AG04449 (cell line): ENCODE measurements around the gene NET1.

Experiments
- CTCF ChIA-PET: fragments of 350-600 bp; formaldehyde crosslinking; extraction: SDS; loops from one replicate; lab custom pipeline; 2021; ENCODE audit warnings: antibody characterized with exemption; lab: Yijun Ruan, JAX
- POLR2A ChIA-PET: fragments of 400-600, 350-600 bp; formaldehyde crosslinking; extraction: SDS; loops from one replicate; lab custom pipeline; 2020; ENCODE audit warnings: antibody characterized with exemption, inconsistent platforms; lab: Yijun Ruan, JAX
- DNase-seq: peaks from one replicate; pipeline ENCODE4 v3.0.0-alpha.2; 2010; ENCODE audit warnings: low read depth, low spot score
- H3K4me3 ChIP-seq: 2 replicates; pipeline ENCODE4 v1.5.1; 2011; ENCODE audit warnings: low read depth, mild to moderate bottlenecking, control low read depth, low read length
- TF ChIP-seq, protein P1 (sequence below): IDR thresholded peaks from one replicate; pipeline ENCODE4 v1.5.1; 2011; ENCODE audit warnings: mild to moderate bottlenecking, moderate library complexity, low read length, control low read depth, inconsistent platforms; ENCODE audit not compliant: insufficient read depth; ENCODE audit errors: missing control alignments

Gene NET1

DNA sequence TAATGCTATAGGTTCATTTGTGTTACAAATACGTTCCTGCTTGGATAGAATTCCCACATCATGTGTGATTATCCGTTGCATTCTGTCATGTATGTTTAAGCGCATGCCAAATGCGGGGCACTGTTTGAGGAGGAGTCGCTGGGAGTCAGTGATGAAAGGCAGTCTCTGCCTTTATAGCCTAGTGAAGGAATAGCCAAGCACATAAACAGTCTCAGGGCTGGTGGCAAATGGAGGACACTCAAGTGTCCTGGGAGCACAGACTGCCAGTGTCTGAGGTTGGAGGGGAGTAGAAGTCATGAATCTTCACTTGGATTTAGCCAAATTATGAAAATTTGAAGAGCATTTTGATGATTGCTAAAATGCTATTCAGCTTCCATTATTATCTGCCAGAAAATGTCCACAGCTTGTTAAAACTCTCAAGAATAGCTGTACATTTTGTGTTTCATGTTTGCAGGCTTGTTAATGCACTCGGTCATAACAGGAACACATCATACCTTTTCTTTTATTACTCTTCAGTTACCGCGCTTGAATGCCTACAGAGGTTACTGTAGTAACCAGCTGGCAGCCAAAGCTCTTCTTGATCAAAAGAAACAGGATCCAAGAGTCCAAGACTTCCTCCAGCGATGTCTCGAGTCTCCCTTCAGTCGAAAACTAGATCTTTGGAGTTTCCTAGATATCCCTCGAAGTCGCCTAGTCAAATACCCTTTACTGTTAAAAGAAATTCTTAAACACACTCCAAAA, 41.6 kb downstream of the NET1 start:
- ChIA-PET POLR2A (interaction anchor here (0.6 to 1.7 kb wide), 3 partner anchors 9 to 141 kb away, joined by 3 read pairs; no protein-coding TSS in a partner anchor), CTCF (interaction anchor here (0.7 to 4.8 kb wide), 6 partner anchors 9 to 176 kb away, joined by 3 to 32 read pairs (median 18); no protein-coding TSS in a partner anchor)
- no peak for DNase-seq
- TF ChIP-seq, protein P1, sequence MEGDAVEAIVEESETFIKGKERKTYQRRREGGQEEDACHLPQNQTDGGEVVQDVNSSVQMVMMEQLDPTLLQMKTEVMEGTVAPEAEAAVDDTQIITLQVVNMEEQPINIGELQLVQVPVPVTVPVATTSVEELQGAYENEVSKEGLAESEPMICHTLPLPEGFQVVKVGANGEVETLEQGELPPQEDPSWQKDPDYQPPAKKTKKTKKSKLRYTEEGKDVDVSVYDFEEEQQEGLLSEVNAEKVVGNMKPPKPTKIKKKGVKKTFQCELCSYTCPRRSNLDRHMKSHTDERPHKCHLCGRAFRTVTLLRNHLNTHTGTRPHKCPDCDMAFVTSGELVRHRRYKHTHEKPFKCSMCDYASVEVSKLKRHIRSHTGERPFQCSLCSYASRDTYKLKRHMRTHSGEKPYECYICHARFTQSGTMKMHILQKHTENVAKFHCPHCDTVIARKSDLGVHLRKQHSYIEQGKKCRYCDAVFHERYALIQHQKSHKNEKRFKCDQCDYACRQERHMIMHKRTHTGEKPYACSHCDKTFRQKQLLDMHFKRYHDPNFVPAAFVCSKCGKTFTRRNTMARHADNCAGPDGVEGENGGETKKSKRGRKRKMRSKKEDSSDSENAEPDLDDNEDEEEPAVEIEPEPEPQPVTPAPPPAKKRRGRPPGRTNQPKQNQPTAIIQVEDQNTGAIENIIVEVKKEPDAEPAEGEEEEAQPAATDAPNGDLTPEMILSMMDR, result no peak
- H3K4me3 ChIP-seq, result no peak overlapping the region

DNA sequence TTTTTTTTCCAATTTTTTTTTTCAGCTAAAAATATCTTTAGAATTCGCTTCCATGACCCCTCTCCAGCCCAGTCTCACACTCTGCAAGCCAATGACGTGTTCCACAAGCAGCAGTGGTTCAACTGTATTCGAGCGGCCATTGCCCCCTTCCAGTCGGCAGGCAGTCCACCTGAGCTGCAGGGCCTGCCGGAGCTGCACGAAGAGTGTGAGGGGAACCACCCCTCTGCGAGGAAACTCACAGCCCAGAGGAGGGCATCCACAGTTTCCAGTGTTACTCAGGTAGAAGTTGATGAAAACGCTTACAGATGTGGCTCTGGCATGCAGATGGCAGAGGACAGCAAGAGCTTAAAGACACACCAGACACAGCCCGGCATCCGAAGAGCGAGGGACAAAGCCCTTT, 44.2 kb downstream of the NET1 start:
- H3K4me3 ChIP-seq, result no peak overlapping the region
- POLR2A ChIA-PET, result interaction anchor here (0.6 kb wide), 1 partner anchor 138 kb away, joined by 3 read pairs; no protein-coding TSS in a partner anchor
- DNase-seq, result no peak
- TF ChIP-seq, protein P1, result no peak
- CTCF ChIA-PET, result interaction anchor here (0.7 to 4.8 kb wide), 3 partner anchors 14 to 173 kb away, joined by 5 to 32 read pairs (median 28); no protein-coding TSS in a partner anchor

DNA sequence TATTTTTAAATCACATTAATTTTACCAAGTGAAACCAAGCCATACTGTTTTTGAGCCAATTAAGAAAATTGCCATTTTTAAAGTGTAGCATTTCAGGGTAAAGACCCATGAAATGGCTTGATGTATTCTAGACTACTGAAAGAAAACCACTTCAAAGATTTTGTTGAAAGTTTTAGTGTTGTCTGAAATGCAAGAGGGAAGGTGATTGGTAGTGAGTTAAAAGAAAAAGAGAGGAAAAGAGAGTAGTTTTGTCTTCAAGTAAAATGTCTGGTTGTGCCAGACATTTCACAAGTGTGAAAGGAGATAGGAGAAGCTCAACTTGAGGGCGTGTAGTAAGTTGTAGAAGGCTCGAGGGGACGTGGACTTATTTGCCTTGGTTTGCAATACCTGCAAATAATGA, 45.4 kb downstream of the NET1 start:
- POLR2A ChIA-PET, result no interaction called here
- TF ChIP-seq, protein P1, result no peak
- H3K4me3 ChIP-seq, result no peak overlapping the region
- DNase-seq, result no peak
- CTCF ChIA-PET, result interaction anchor here (2.3 kb wide), 1 partner anchor 172 kb away, joined by 6 read pairs; no protein-coding TSS in a partner anchor

DNA sequence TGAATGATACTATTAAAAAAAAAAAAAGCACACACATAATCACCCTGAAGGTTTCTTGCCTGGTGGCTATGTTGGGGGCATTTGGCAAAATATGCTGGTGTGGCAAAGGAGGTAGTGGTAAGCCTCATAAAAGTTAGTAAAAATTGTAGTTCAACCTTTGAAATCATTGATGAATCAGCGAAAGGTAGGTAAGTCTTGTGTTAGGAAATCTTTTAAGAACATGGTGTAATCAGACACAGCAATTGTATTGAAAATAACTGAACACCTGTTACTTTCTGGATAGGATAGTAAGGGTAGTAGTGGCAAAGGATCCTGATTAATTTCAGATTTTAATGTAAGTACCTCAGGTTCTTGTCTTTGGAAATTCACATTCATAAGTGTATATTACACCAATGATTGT, 46.1 kb downstream of the NET1 start:
- no peak for DNase-seq
- ChIA-PET CTCF (interaction anchor here (2.3 kb wide), 1 partner anchor 171 kb away, joined by 6 read pairs; no protein-coding TSS in a partner anchor), POLR2A (no interaction called here)
- TF ChIP-seq, protein P1, result no peak
- no peak overlapping the region for H3K4me3 ChIP-seq

DNA sequence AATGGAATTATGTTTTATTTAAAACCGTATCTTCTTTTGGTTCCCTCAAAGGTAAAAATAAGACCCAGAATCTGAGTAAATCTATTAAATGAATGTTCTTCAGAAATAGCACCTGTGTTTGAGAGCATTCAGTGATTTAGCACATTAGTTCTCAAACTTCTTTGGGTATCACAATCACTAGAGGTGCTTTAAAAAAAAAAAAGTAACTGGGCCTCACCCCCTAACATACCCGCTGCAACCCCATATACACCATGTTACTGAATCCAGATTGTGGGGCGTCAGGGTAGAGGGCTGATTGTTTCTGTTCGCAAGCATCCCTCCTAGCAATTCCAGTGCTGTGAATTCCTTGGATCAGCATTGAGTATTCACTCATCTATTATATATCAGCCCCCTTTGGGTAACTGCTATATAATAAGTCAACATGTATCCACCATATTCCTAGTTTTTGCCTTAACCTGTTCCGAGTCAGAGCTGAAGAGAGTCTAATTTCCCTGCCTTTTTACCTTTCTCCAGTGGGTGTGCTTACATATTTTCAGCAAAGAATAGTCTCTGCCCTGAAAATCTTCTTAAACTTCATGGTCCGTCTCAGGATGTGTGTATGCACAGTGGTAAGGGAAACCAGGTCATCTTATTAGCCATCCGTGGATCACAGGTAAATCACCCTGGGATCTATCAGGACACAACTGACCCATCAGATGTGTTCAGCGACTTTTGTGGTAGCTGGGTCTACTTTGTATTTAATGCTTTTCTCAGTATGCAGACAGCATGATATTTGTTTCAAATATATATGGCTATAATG, 46.8 kb downstream of the NET1 start:
- no peak overlapping the region for H3K4me3 ChIP-seq
- ChIA-PET POLR2A (interaction anchor here (1.0 kb wide), 1 partner anchor 164 kb away, joined by 4 read pairs; no protein-coding TSS in a partner anchor), CTCF (interaction anchor here (2.3 kb wide), 1 partner anchor 170 kb away, joined by 6 read pairs; no protein-coding TSS in a partner anchor)
- no peak for DNase-seq
- TF ChIP-seq, protein P1, result no peak
